Left hindlimb (tissue), 1 donor: Measurements from ENCODE around the gene OSBPL1A.

Experiments used
- DNase-seq: peaks from one replicate; pipeline ENCODE4 v3.0.0-alpha.2; 2018

Gene OSBPL1A

DNA sequence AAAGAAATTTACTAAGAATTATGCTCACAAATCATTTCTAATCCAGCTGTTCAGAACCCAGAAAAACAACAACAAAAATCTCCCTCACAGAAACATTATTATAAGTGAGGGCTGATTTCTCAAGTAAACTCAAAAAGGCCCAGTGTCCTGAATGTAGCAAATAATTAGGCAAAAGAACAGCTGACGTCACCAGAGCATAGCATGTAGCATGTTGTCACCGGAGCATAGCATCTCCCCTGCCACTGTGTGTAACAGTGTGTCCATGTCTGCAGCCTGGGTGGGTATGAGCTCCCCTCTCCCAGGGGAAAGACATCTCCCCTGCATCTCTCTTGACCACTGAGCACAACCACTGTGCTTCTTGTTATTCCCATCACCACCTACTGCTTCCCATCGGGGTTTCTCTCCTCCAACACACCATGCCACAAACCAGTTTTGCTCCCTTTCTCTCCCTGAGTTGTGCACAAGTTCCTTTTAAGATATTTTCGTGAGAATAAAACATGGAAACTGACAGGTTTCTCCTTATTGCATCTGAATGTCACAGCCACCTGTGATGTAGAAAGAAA is 132.0 kb downstream of the OSBPL1A start:
- DNase-seq = no peak

DNA sequence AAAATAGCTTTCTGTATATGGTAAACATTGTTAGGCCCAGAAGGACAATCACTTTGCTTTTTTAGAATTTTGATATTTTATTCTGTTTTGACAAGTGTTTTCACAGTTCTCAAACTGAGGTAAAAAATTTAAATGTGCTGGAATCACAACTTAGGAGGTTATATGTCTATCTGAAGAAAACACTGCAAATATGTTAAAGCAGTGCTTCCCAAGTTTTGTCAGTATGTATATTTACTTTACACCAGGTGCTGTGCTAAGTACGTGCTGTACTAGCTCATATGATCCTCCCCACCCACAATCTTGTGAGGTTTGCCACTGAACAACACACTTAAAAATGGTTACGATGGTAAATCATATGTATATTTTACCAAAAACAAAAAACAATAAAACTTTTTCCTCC is 134.6 kb downstream of the OSBPL1A start:
- no peak for DNase-seq

DNA sequence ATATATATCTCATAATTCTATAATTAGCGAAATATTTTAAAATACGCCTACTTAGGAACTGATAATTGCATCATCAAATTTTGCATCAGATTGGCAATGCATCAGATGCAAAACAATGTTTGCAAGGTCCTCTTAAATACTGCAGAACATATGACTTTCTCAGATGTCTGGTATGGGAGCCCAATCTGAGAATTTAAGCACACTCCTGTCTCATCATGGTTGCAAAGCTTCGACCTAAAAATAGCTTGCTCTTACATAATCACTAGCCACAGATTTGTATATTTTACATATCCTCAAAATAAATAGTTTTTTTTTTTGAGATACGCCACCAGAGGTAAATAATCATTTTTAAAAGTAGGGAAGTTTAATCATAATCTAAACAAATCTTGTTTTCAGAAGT is 135.5 kb downstream of the OSBPL1A start:
- DNase-seq = no peak

DNA sequence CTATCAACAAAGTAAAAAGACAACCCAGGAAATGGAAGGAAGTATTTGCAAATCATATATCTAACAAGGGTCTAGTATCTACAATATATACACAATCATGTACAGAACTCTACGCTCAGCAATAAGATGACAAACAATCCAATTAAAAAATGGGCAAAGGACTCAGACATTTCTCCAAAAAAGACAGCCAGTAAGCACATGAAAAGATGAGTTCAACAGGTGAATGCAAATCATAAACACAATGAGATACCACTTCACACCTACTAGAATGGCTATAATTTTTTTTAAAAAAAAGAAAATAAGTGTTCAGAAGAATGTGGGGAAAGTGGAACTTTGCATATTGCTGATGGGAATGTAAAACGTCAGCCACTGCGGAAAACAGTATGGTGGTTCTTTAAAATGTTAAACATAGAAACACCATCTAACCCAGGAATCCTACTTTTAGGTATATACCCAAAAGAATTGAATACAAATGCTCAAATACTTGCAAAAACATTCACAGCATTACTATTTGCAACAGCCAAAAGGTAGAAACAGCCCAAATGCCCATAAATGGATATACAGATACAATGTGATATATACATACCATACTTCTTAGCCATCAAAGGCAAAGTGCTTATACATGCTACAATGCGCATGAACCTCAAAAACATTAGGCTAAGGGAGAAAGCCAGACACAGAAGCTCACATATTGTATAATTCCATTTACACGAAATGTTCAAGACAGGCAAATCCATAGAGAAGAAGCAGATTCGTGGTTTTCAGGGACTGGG is 137.6 kb downstream of the OSBPL1A start:
- no peak for DNase-seq

DNA sequence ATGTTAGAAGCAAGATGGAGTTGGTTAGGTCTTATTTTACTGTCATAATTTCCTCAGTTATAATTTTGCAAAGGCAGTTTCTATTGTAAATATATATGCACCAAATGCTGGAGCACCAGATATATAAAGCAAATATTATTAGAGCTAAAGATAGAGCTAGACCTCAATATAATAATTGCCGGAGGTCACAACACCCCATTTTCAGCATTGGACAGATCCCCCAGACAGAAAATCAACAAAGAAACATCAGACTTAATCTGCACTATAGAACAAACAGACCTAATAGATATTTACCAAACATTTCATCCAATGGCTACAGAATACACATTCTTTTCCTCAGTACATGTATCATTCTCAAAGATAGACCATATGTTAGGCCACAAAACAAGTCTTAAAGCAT is 143.6 kb downstream of the OSBPL1A start:
- DNase-seq = no peak

DNA sequence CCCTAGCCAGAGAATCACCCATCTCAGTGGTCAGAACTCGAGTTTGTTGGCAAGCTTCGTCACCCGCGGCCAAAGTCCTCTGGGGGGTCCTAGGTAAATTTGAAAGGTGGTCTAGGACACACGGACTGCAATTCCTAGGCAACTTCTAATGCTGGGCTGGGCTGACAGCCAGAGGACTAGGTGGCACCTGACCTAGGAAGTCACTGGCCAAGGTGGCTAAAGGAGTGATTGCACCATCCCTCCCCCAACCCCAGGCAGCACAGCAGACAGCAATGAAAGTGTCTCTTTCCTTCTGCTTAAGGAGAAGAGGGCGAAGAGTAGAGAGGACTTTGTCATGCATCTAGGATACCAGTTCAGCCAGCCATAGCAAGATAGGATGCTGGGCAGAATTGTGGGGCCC is 147.9 kb downstream of the OSBPL1A start:
- no peak for DNase-seq

DNA sequence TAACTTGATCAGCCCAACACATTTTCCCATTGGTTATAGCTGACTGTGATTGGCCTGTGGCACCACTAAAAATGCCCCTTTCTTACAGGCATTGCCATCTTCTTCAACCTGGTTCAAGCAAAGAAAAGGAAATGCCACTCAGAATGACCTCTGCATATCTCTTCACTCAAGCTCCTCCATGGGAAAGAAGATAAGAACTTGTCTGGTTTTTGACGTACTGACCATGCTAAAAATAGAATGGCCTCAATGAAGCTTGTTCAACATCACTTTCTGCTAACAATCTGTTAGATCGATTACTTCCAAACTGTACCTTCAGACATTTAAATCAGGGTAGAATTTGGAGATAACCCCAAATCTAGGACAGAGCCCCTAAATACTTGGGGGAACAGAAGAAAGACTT is 149.3 kb downstream of the OSBPL1A start:
- no peak for DNase-seq

DNA sequence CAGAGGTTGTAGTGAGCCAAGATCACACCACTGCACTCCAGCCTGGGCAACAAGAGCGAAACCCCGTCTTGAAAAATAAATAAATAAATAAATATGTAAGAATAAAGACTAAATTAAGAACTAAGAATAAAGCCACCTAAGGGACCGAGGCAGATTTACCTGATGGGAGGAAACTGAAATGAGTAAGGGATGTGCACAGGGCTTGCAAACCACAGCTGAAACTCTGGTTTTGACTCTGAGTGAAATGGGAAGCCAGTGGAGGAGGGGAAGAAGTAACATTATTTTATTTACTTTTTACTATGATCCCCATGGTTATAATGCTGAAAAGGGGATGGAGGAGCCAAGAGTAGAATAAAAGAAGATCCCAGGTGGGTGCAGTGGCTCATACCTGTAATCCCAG is 151.5 kb downstream of the OSBPL1A start:
- DNase-seq = no peak

DNA sequence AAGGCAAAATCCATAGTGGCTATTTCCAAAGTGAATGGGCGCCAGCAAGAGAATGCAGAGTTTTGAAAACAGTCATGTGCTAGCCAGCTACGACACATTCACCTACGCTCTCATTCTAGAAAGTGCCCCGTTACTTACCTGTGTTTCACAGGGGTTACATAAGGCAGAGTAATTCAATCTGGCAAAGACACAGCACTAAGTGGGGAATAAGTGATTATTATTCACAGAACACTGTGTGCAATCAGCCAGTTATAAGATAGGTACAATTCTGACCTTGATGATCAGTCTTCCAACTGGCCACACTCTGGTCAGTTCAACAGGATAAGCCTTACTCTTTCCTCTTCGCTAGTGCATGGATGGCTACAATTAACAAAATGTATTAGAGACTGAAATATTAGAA is 152.9 kb downstream of the OSBPL1A start:
- DNase-seq = no peak

DNA sequence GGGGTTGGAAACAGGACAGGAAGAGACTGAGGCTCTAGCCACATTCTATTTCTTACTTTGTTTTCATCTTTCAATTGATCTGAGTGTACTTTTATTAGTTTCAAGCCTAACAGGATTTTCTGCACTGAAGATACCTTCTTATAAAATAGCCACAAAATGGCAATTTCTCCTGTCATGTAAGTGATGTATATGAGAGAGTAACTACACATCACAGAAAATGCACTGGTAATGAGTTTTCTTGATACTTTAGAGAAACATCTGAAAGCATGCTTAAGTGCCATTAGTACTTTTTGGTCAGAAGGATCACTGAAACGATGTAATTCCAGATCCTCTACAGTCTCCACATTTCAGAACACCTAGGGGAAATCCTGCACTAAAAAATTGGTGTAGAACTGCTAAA is 153.9 kb downstream of the OSBPL1A start:
- DNase-seq = no peak

DNA sequence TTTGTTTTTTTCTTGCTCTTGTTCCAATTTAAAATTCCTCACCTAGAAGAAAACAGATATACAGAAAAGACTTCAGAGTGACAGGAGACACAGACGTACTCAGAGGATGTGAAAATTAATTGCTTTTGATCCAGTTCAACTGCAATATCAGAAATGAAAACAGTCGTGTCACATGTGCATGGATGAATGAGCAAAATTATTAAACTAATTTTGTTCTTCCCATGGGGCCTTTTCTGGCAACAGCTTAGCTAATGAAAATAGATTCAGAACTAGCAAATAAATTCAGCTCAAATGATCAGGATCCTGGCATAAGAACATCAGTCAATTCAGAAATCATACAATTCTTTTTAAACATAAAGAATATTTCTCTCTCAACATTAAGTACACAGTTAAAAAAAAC is 158.3 kb downstream of the OSBPL1A start:
- no peak for DNase-seq

DNA sequence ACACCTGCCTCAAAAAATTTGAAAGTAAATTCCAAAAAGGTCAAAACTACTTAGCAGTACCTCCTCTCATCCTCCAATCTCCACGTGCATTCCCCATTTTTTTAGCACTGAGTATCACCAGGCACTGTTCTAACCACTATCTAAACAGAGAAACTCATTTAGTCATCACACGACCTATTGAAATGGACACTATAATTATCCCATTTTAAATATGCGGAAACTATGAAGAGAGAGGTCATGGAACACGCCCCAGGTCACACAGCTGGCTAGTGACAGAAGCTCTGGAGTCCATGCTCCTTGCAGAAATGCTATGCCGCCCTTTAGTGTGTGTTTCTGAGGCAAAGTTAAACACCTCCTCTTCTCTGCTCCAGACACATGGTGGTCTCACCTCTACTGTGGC is 159.2 kb downstream of the OSBPL1A start:
- no peak for DNase-seq

DNA sequence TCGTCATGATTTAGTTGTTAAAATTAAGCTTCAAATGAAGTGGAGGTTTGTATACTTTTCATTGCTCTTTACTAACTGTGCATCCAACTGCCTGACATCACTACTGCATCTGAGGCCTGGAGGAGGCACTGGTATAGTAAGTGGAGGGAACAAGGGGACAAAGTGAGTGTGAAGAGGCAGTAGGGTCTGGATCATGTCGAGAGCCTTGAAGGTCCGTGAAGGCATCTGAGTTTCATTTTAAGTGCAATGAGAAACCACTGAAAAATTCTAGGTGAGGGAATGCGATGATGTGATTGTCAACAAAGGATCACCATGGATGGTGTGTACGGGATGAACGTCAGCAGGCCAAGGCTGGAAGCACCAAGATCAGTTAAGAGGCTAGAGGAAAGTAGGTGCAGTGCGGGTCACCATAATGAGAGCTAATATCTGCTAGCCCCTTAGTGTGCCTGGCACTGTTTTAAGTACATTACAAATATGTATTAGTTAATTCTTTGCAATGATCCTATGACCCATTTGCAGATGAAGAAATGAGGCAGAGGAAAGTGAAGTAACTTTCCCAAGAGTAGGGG is 162.7 kb downstream of the OSBPL1A start:
- no peak for DNase-seq

DNA sequence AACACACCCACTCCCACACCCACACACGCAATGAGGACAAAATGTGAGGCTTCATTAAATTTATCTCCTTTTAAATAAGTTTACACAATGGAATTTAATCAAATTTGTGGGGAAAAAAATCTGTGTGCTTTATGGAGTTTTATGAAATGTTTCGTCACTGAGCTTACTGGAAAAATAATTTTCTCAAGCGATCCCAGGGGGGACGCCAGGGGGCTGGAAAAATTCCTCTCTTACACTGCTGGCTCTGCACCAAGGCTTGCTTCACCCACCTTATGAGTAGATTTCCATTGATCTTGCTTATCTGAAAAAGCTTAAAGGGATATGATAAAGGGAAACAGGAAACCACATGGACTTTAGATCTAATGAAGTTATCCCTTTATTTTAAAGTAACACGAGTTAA is 163.3 kb downstream of the OSBPL1A start:
- no peak for DNase-seq

DNA sequence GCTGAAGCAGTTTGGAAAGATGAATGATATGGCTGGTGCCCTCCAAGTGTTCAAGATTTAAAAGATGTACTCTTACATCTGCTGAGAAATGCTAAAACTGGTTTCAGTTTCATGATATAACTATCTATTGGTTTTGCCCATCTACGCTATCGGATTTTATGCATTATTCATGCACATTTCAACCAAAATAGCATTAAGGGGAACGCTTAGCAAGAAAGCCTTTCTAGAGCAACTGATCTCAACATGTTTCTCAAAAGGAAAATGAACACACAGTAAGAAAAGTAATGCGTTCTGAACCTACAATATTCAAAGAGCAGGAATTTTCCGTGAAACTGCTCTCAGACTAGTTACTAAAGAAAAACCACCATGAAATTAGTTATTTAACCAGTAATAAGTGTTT is 164.8 kb downstream of the OSBPL1A start:
- no peak for DNase-seq

DNA sequence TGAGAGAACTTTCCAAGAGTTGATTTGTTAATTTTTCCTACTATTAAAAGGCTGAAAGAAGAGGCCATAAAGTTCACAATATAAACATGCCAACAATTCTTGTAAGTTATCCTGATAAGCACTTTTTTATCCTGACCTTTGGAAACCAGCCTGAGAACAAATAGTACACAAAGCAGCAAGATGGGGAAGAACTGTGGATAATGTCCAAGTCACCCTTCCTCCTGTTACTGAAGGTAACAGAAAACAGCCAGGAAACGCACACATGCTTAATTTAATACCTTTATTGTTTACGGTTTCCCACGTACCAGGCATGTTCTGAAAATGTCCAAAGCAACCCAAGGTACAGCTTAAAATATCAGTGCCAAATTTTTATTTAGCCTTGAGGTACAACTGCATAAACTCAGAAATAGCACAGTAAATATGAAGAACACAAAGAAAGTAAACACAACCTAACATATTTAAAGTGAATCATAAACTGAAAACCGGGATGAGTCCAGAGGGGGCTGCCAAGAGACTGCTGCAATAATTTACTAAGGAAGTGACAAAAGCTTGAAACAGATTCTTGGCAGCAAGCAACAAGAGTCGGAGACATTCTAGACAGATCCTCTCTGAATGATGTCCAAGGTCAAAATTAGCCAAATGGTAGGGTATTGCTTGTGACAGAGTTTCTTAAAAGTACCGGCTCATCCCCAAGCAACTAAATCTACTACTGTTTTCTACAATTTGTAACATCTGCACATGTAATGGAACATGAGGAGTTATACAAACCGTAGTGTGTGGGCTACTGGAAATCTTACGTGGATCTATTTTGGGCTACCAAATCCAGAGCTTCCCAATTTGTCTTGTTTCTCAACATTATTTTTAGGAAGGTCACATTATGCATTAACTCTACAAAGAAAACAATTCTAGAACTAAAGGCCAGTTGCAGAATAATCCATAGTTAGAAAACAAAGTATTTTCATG is 165.6 kb downstream of the OSBPL1A start:
- no peak for DNase-seq

DNA sequence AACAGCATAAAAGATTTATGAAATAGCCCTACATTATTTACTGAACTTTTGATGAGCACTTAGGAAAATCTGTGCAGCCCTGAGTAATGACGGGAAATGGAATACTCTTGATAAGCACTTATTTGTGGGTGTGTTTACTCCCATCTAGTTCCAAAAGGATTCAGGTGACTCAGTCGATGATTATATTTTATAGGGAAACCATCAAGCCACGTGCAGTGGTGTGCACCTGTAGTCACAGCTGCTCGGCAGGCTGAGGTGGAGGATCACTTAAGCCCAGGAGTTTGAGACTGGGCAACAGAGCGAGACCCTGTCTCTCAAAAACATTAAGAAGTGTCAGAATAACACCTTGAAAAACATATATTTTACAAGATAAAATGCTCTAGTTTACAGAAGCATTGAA is 166.9 kb downstream of the OSBPL1A start:
- DNase-seq = no peak

DNA sequence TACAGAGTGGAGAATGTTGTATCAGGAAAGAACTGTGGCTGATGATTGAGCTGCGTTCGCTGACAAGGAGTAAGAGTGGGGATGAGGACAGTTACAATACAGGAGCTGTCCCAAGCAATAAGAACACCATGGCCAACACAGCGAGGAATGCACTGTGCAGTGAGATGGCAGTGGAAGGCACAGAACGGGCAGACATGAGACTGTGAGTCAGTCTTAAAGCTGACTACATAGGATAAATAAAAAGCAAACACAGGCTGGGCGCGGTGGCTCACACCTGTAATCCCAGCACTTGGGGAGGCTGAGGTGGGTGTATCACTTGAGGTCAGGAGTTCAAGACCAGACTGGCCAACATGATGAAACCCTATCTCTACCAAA is 169.0 kb downstream of the OSBPL1A start:
- DNase-seq = no peak

DNA sequence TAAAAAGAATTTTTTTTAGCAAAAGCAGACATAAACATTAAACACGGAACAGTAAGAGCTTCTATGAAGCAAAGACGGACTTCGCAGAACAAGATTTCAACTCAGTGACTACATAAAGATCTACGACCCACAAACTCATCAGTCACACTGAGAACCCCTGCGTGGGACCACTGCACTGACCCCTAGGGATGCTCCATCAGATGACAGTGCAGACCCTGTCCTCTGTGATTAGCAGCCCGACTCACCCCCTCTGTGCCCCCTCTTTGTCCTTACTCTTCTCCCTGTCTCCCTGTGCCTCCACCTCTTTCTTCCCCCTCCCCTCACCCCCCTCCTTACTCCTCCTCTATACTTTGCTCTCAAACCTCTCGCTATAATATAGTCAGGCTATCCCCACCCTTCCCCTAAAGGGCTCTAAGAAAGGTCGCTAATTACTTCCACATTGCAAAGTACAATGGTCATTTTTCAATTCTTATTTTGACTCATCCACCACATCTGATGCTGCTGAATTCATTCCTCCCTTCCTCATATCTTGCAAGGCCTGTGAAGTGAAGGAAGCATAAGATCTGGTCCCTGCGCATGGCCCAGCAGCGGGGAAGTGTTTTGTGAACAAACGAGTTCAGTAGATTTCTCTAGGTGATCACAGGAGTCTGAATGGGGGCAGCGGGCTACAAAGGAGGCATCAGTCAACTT is 169.5 kb downstream of the OSBPL1A start:
- no peak for DNase-seq

DNA sequence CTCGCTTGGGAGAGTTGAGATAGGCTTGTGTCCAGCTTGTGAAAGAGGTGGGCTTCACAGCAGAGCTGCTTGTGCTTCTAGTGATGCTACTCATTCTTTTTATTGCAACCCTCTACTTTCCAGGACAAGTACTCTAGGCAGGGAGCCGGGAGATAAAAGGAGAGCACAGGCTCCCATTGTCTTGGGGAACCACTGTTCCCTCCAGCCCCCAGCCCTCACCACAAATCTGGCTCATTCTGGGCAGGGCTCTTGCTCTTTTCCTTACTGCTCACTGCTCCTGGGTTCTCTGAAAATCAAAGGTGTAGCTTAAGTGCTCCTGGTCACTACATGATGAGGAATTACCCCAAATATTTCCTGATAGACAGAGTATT is 177.3 kb downstream of the OSBPL1A start:
- no peak for DNase-seq

DNA sequence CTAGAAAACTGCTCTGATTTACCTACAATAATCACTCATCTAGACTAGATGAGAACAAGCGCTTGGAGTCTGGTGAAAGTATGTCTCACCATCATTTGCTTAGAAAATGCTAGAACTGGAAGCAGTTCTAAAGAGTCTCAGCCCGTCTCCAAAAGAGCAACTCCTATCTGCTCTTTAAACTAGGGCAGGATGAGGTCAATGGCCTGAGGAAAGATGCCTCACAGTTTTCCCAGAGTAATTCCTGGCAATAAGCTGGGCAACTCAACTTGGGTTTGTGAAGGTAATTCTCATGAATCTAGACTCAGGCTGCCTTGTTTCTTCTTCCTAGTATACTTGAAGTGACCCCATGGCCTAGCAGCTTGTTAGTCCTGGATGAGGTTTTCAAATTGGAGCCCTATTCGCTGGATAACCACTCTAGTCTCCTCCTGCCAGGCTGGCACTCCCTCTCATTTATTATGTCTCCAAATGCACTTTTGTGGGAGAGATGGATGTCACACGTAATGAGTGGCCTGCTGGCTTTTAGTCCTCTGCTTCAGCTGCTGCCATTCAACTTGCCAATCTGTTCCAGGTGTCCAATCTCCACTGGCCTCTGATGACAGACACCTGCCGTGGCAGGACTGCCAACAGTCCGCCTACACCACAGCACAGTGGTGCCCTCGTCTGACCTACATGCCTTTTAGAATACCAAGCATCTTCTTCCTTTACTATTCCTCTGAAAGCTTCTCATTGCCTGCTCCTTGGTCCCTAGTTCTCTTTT is 177.9 kb downstream of the OSBPL1A start:
- DNase-seq = no peak

DNA sequence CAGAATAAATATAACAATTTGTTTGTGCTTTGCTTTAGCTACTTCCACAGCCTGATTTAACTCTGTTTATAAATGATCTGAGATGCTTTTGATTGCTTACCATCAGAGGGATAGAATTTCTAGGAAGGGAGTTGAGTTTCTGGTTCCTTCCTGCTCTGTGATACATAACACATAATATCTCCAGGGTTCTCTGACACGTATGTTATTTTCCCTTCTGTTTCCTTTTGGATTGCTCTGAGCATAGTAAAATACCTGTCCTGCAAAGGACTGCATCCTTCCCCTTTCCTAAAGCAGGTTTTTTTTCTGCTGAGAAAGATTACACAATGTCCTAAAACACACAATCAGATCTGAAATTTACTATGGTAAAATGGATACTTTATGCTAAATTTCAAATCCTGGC is 182.7 kb downstream of the OSBPL1A start:
- DNase-seq = no peak
